B cell (primary cell): Measurements from ENCODE around the gene CGRRF1. TPM values are rescaled to one million over a fixed set of nuclear protein-coding genes. Genes with fewer than 3 reads are reported as not detected.

Experiments
- ATAC-seq: fragments of 200-7000 bp; cut with Tn5 transposase; one replicate; pipeline ENCODE4 v1.10.0; 2021; ENCODE audit warnings: low read depth, mild to moderate bottlenecking, moderate number of reproducible peaks, moderate library complexity
- CTCF ChIA-PET: fragments of 350-600 bp; sonication (Branson Sonifier 250); formaldehyde crosslinking; loops from one replicate; lab custom pipeline; 2021; ENCODE audit warnings: antibody characterized with exemption, inconsistent platforms; lab: Charles Lee
- POLR2A ChIA-PET: fragments of 350-600 bp; sonication (Branson Sonifier 250); formaldehyde crosslinking; loops from one replicate; lab custom pipeline; 2021; ENCODE audit warnings: antibody characterized with exemption; lab: Charles Lee
- DNase-seq: peaks from one replicate; pipeline ENCODE4 v3.0.0; 2013
- H2AFZ ChIP-seq: 2 replicates; pipeline ENCODE4 v1.6.1; 2012; ENCODE audit warnings: mild to moderate bottlenecking, low read depth, low read length; ENCODE audit not compliant: insufficient read depth, poor library complexity, severe bottlenecking
- H3K27ac ChIP-seq, 2 donors: 1 replicate in 1 of 2; 2 replicates in 1 of 2; pipeline ENCODE4 v1.5.1; 2012 to 2013; ENCODE audit warnings: low read length in 2 of 2, mild to moderate bottlenecking in 2 of 2, moderate library complexity in 1 of 2
- H3K27me3 ChIP-seq, 4 experiments: fragments of 200-600 bp in 1 of 4; sonication (generic) in 1 of 4; replicated peaks in 1 of 4; 1 replicate in 2 of 4; 2 replicates in 2 of 4; pipeline versions ENCODE4 v1.6.1 to v1.7.0; 2013 to 2016; ENCODE audit warnings: low read length in 3 of 4, mild to moderate bottlenecking in 2 of 4, mixed read lengths in 1 of 4, moderate library complexity in 1 of 4; ENCODE audit not compliant: insufficient read depth in 4 of 4, control insufficient read depth in 3 of 4; ENCODE audit errors: control extremely low read depth in 1 of 4
- H3K36me3 ChIP-seq, 2 experiments: replicated peaks in 1 of 2; 1 replicate in 1 of 2; 2 replicates in 1 of 2; pipeline versions ENCODE4 v1.6.1 to v1.7.1; 2013; ENCODE audit warnings: low read length in 1 of 2; ENCODE audit not compliant: insufficient read depth in 2 of 2, control insufficient read depth in 1 of 2; ENCODE audit errors: control extremely low read depth in 1 of 2, extremely low read depth in 1 of 2
- H3K4me1 ChIP-seq, 2 donors: fragments of 200-600 bp in 1 of 2; sonication (generic) in 1 of 2; 1 replicate in 1 of 2; 2 replicates in 1 of 2; pipeline versions ENCODE4 v1.5.1 to v1.6.1; 2013 to 2017; ENCODE audit warnings: low read length in 2 of 2; ENCODE audit not compliant: control insufficient read depth in 2 of 2, insufficient read depth in 2 of 2
- H3K4me2 ChIP-seq: replicated peaks from 2 replicates; pipeline ENCODE3; 2012; ENCODE audit warnings: mild to moderate bottlenecking, low read depth, low read length; ENCODE audit not compliant: poor library complexity, severe bottlenecking
- H3K4me3 ChIP-seq, 5 experiments: fragments of 200-600 bp in 1 of 5; sonication (generic) in 1 of 5; 1 replicate in 3 of 5; 2 replicates in 2 of 5; pipeline versions ENCODE4 v1.5.1 to v1.7.0; 2011 to 2016; ENCODE audit warnings: low read length in 4 of 5, mild to moderate bottlenecking in 4 of 5, low read depth in 2 of 5, control low read depth in 1 of 5, moderate library complexity in 1 of 5; ENCODE audit not compliant: insufficient read depth in 1 of 5; ENCODE audit errors: control extremely low read depth in 1 of 5, extremely low read depth in 1 of 5
- H3K79me2 ChIP-seq: fragments of 200-600 bp; sonication (generic); one replicate; pipeline ENCODE4 v1.6.0; 2016; ENCODE audit warnings: low read length; ENCODE audit not compliant: control insufficient read depth, insufficient read depth
- H3K9ac ChIP-seq: fragments of 200-600 bp; sonication (generic); 2 replicates; pipeline ENCODE4 v1.6.1; 2017; ENCODE audit warnings: mild to moderate bottlenecking, low read length, moderate library complexity
- H3K9me3 ChIP-seq, 3 donors: one replicate each; pipeline versions ENCODE4 v1.6.1 to v1.7.1; 2013; ENCODE audit warnings: low read length in 2 of 3; ENCODE audit not compliant: control insufficient read depth in 2 of 3, insufficient read depth in 1 of 3; ENCODE audit errors: control extremely low read depth in 1 of 3
- H4K20me1 ChIP-seq: 2 replicates; pipeline ENCODE4 v1.6.0; 2012; ENCODE audit warnings: mild to moderate bottlenecking, low read length; ENCODE audit not compliant: insufficient read depth, control insufficient read depth, poor library complexity, severe bottlenecking
- H3K27ac Mint-ChIP-seq: one replicate; pipeline ENCODE4 v1.8.0; 2021; ENCODE audit warnings: mixed read lengths
- H3K27me3 Mint-ChIP-seq: one replicate; pipeline ENCODE4 v1.8.0; 2021; ENCODE audit warnings: mixed read lengths
- H3K4me1 Mint-ChIP-seq: one replicate; pipeline ENCODE4 v1.8.0; 2021; ENCODE audit warnings: mixed read lengths
- H3K4me3 Mint-ChIP-seq: one replicate; pipeline ENCODE4 v1.8.0; 2021; ENCODE audit warnings: mixed read lengths
- H3K9me3 Mint-ChIP-seq: one replicate; pipeline ENCODE4 v1.8.0; 2022; ENCODE audit warnings: mixed read lengths; ENCODE audit not compliant: insufficient read depth
- CTCF ChIP-seq: fragments of 200-600 bp; IDR thresholded peaks from one replicate; pipeline ENCODE4 v1.8.0; 2022; ENCODE audit warnings: antibody characterized with exemption, mild to moderate bottlenecking
- EZH2 ChIP-seq: IDR thresholded peaks from 2 replicates; pipeline ENCODE4 v1.6.1; 2012; ENCODE audit warnings: borderline replicate concordance, low read depth, mild to moderate bottlenecking, moderate library complexity, low read length; ENCODE audit not compliant: insufficient read depth, poor library complexity, severe bottlenecking
- WGBS: methylation state at CpG from one replicate; pipeline ENCODE4 v1.1.5; 2013; ENCODE audit warnings: missing lambda C conversion rate; ENCODE audit not compliant: insufficient coverage; 5-methylcytosine and 5-hydroxymethylcytosine counted together
- intact Hi-C: fragments of 100-400 bp; cut with micrococcal nuclease; formaldehyde crosslinking; loops from one replicate; pipeline ENCODE4 v1.10.0; 2022
- polyA plus RNA-seq: library from polyadenylated mRNA; depleted of rRNA; stranded (reverse); fragments of >200 nt; gene quantifications from 2 replicates; pipeline ENCODE4 v1.2.3, GENCODE V29; 2012
- total RNA-seq, 2 donors: library from RNA; stranded (reverse); fragments of 120-200 nt in 1 of 2; gene quantifications; 1 replicate in 1 of 2; 2 replicates in 1 of 2; pipeline versions ENCODE4 v1.2.3 to v1.2.4, GENCODE V29; 2013 to 2022

The CGRRF1 gene
- total and polyA plus RNA-seq, 2 donors (not counting 1 experiment from before 2014, with no cell fraction given), result 10.0 to 15.8 TPM

- Histone ChIP-seq H2AFZ (no peak overlapping the region), H3K79me2 (peaks cover 60% of the 10 kb centered on the region), H3K4me3 (no peak overlapping the region), H3K4me2 (no peak overlapping the region), H3K36me3 (no peaks in the 10 kb centered on the region), H3K9me3 (peaks cover 0 to 14% (median 3%) of the 10 kb centered on the region in 3 donors), H3K27ac (no peak overlapping the region), H3K9ac (no peak overlapping the region), H3K4me1 (peaks cover 13% of the 10 kb centered on the region in 2 donors), H4K20me1 (peaks cover 12% of the 10 kb centered on the region), H3K27me3 (no peaks in the 10 kb centered on the region)
- H3K4me3 Mint-ChIP-seq, result no peak overlapping the region
- peaks cover 8% of the 10 kb centered on the region for H3K9me3 Mint-ChIP-seq
- ATAC-seq, result no peak
- TF ChIP-seq CTCF (no peak), EZH2 (no peak)
- peaks cover 16% of the 10 kb centered on the region for H3K4me1 Mint-ChIP-seq
- no peak for DNase-seq
- CTCF ChIA-PET, result no interaction called here
- POLR2A ChIA-PET, result no interaction called here
- no peaks in the 10 kb centered on the region for H3K27me3 Mint-ChIP-seq
- H3K27ac Mint-ChIP-seq, result no peak overlapping the region
- no CpG with 5 or more reads among the region's 5 CpGs for WGBS
- intact Hi-C loops, result no loop called here
Observed at GRCh38 chr14:54570631-54571415, 61.1 kb downstream of the CGRRF1 start.

DNA sequence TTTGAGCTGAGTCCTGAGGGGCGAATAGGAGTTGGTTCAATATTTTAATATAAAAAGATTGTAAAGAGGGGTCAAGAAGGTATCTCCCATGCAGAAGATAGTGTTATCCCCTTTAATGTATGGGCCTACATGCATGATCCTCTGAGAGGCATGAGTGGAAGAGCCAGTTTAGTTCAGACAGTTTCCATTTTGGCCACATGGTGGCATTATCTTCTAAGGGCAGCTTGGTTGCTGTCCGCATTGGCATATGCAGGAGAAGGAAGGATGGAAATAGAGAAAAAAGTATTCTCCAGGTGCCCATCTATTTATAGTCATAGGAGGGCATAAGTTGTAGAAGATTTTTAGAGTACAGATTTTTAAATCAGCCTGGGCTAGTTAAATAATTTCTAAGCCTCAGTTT, 62.6 kb downstream of the CGRRF1 start:
- H3K4me3 ChIP-seq, result no peak overlapping the region
- POLR2A ChIA-PET, result no interaction called here
- no peaks in the 10 kb centered on the region for H3K36me3 ChIP-seq
- no peak overlapping the region for H3K27ac ChIP-seq
- H3K9me3 ChIP-seq, result peaks cover 0 to 14% (median 3%) of the 10 kb centered on the region in 3 donors
- DNase-seq, result peak; percentile 32
- no peak overlapping the region for H3K27ac Mint-ChIP-seq
- H3K9me3 Mint-ChIP-seq, result peaks cover 8% of the 10 kb centered on the region
- no peak overlapping the region for H3K9ac ChIP-seq
- peaks cover 16% of the 10 kb centered on the region for H3K4me1 Mint-ChIP-seq
- WGBS, result 100% methylated on average over 1 of the region's 2 CpGs
- TF ChIP-seq EZH2, result no peak
- peak; percentile 70 for TF ChIP-seq CTCF
- CTCF ChIA-PET, result interaction anchor here (0.6 kb wide), 1 partner anchor 68 kb away, joined by 3 read pairs; no protein-coding TSS in a partner anchor
- H3K27me3 Mint-ChIP-seq, result no peaks in the 10 kb centered on the region
- H2AFZ ChIP-seq, result no peak overlapping the region
- ATAC-seq, result no peak
- H3K4me1 ChIP-seq, result peaks cover 13% of the 10 kb centered on the region in 2 donors
- H3K4me2 ChIP-seq, result no peak overlapping the region
- intact Hi-C loops, result no loop called here
- H3K27me3 ChIP-seq, result no peaks in the 10 kb centered on the region
- no peak overlapping the region for H3K4me3 Mint-ChIP-seq
- peaks cover 68% of the 10 kb centered on the region for H3K79me2 ChIP-seq
- peaks cover 12% of the 10 kb centered on the region for H4K20me1 ChIP-seq
